Gastrocnemius medialis (tissue), 4 donors: ENCODE data around the gene APLP2. TPM values are rescaled to one million over a fixed set of nuclear protein-coding genes. Genes with fewer than 3 reads are reported as not detected.

ENCODE experiments used
- ATAC-seq, 2 donors: fragments of 150-250 bp; one replicate each; pipeline ENCODE4 v1.9.1; 2016
- DNase-seq, 2 donors: peaks; one replicate each; pipeline ENCODE4 v3.0.0-alpha.2; 2019
- H3K27ac ChIP-seq, 4 donors: fragments of 200-600 bp; sonication (generic); 1 replicate in 1 of 4; 2 replicates in 3 of 4; pipeline ENCODE4 v1.5.1; 2016 to 2018; ENCODE audit warnings: mild to moderate bottlenecking in 2 of 4, moderate library complexity in 1 of 4
- H3K27me3 ChIP-seq, 3 donors: fragments of 200-600 bp; sonication (generic) in 2 of 3; 1 replicate in 1 of 3; 2 replicates in 2 of 3; pipeline versions ENCODE4 v1.5.1 to v1.6.0; 2016 to 2019; ENCODE audit warnings: mild to moderate bottlenecking in 1 of 3, moderate library complexity in 1 of 3
- H3K36me3 ChIP-seq, 2 donors: fragments of 200-600 bp; sonication (generic) in 1 of 2; one replicate each; pipeline ENCODE4 v1.5.1; 2017 to 2018
- H3K4me1 ChIP-seq, 2 donors: fragments of 200-600 bp; sonication (generic) in 1 of 2; one replicate each; pipeline ENCODE4 v1.5.1; 2016 to 2017; ENCODE audit warnings: mild to moderate bottlenecking in 2 of 2
- H3K4me3 ChIP-seq, 4 donors: fragments of 200-600 bp; sonication (generic) in 3 of 4; 1 replicate in 1 of 4; 2 replicates in 3 of 4; pipeline ENCODE4 v1.5.1; 2016 to 2019; ENCODE audit warnings: mild to moderate bottlenecking in 2 of 4
- H3K9me3 ChIP-seq, 3 donors: fragments of 200-600 bp; sonication (generic) in 2 of 3; 1 replicate in 1 of 3; 2 replicates in 2 of 3; pipeline ENCODE4 v1.5.1; 2016 to 2019
- CTCF ChIP-seq, 5 experiments: fragments of 450-650 bp in 3 of 5; fragments of 200-600 bp in 2 of 5; sonication (generic) in 2 of 5; IDR thresholded peaks in 4 of 5; conservative IDR thresholded peaks in 1 of 5; 1 replicate in 4 of 5; 2 replicates in 1 of 5; pipeline ENCODE4 v1.5.1; 2016 to 2019; ENCODE audit warnings: antibody characterized with exemption in 5 of 5, mild to moderate bottlenecking in 3 of 5, moderate library complexity in 3 of 5
- POLR2A ChIP-seq, 2 donors: fragments of 450-650 bp; IDR thresholded peaks; one replicate each; pipeline ENCODE4 v1.6.1; 2017; ENCODE audit warnings: antibody characterized with exemption in 2 of 2, mild to moderate bottlenecking in 2 of 2, moderate library complexity in 2 of 2
- in situ Hi-C, 4 donors: fragments of 200-750 bp; cut with MboI; loops; one replicate each; pipeline versions ENCODE4 v1.15.0 to v1.8.0; 2017; ENCODE audit warnings: low sequenced_read_pairs in 4 of 4
- intact Hi-C: fragments of 100-400 bp; cut with DNase I; formaldehyde crosslinking; loops from one replicate; pipeline ENCODE4 v1.15.1; 2023; ENCODE audit warnings: low total_unique reads
- total RNA-seq, 4 donors: library from RNA; depleted of rRNA; stranded (reverse); fragments of >200 nt; gene quantifications; one replicate each; pipeline versions ENCODE4 v1.1.0 to v1.2.3, GENCODE V29; 2016

Gene APLP2
- total RNA-seq, 4 donors from 2014 or later, result 80.4 to 110 (median 82.1) TPM

- peak overlapping the region in 2 of 4 donors; percentile 22 to 31 for H3K27ac ChIP-seq
- no peak overlapping the region for H3K4me3 ChIP-seq
- no peak for TF ChIP-seq CTCF (IDR thresholded peaks at IDR 0.05 in 4 of 5, conservative IDR thresholded peaks at IDR 0.05 in 1 of 5)
- no peak for TF ChIP-seq POLR2A (IDR thresholded peaks at IDR 0.05)
- DNase-seq (peak; percentile 19 to 33), ATAC-seq (peak; percentile 65 to 72)
- intact Hi-C loops (no loop called here), in situ Hi-C loops (no loop called here)
- H3K4me1 ChIP-seq, result no peaks in the 10 kb centered on the region
- H3K36me3 ChIP-seq, result peaks cover 3 to 45% of the 10 kb centered on the region in 2 donors
- H3K9me3 ChIP-seq, result no peaks in the 10 kb centered on the region
- H3K27me3 ChIP-seq, result no peaks in the 10 kb centered on the region
Measured at GRCh38 chr11:130146796-130147195, 77.1 kb downstream of the APLP2 start.

DNA sequence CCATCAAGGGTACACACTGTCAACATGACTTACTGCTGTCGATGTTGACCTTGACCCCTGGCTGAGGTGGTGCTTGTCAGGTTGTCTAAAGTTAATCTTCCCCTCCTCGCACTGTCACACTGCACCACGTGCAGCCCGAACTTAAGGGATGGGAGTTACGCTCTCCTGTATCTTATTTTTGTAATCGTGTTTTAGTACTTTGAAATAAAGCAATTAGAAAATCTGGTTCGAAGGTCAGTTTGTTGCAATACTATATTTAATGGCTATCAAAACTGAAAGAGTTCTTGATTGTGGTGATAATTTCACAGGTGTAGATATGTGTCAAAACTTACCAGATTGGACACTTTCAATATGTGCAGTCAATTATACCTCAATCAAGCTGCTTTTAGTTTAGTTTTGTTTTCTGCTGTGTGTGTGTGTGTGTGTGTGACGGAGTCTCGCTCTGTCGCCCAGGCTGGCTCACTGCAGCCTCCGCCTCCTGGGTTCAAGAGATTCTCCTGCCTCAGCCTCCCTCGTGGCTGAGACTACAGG lies 79.2 kb downstream of the APLP2 start:
- no peak overlapping the region for H3K4me3 ChIP-seq
- no peak overlapping the region for H3K27ac ChIP-seq
- ATAC-seq, result no peak
- H3K9me3 ChIP-seq, result no peaks in the 10 kb centered on the region
- DNase-seq, result no peak
- TF ChIP-seq CTCF (IDR thresholded peaks at IDR 0.05 in 4 of 5, conservative IDR thresholded peaks at IDR 0.05 in 1 of 5) (no peak), POLR2A (IDR thresholded peaks at IDR 0.05) (no peak)
- intact Hi-C loops (no loop called here), in situ Hi-C loops (no loop called here)
- no peaks in the 10 kb centered on the region for H3K27me3 ChIP-seq
- no peaks in the 10 kb centered on the region for H3K4me1 ChIP-seq
- H3K36me3 ChIP-seq, result peaks cover 0 to 24% of the 10 kb centered on the region in 2 donors

- no peaks in the 10 kb centered on the region for H3K9me3 ChIP-seq
- no peak for DNase-seq
- ATAC-seq, result no peak
- H3K27ac ChIP-seq, result no peak overlapping the region
- in situ Hi-C loops (no loop called here), intact Hi-C loops (no loop called here)
- no peaks in the 10 kb centered on the region for H3K27me3 ChIP-seq
- no peak overlapping the region for H3K4me3 ChIP-seq
- H3K4me1 ChIP-seq, result no peaks in the 10 kb centered on the region
- H3K36me3 ChIP-seq, result peaks cover 0 to 6% of the 10 kb centered on the region in 2 donors
- TF ChIP-seq POLR2A (IDR thresholded peaks at IDR 0.05), result no peak
Measured at GRCh38 chr11:130150790-130151189, 81.1 kb downstream of the APLP2 start.

GRCh38 chr11:130151196-130151595 lies 81.5 kb downstream of the APLP2 start:
- Histone ChIP-seq H3K27ac (no peak overlapping the region), H3K36me3 (peaks cover 0 to 5% of the 10 kb centered on the region in 2 donors), H3K9me3 (no peaks in the 10 kb centered on the region), H3K27me3 (no peaks in the 10 kb centered on the region), H3K4me1 (no peaks in the 10 kb centered on the region), H3K4me3 (no peak overlapping the region)
- DNase-seq, result no peak
- ATAC-seq, result no peak
- in situ Hi-C loops, result no loop called here
- no peak for TF ChIP-seq CTCF (IDR thresholded peaks at IDR 0.05 in 4 of 5, conservative IDR thresholded peaks at IDR 0.05 in 1 of 5)
- no peak for TF ChIP-seq POLR2A (IDR thresholded peaks at IDR 0.05)
- intact Hi-C loops, result no loop called here

DNA sequence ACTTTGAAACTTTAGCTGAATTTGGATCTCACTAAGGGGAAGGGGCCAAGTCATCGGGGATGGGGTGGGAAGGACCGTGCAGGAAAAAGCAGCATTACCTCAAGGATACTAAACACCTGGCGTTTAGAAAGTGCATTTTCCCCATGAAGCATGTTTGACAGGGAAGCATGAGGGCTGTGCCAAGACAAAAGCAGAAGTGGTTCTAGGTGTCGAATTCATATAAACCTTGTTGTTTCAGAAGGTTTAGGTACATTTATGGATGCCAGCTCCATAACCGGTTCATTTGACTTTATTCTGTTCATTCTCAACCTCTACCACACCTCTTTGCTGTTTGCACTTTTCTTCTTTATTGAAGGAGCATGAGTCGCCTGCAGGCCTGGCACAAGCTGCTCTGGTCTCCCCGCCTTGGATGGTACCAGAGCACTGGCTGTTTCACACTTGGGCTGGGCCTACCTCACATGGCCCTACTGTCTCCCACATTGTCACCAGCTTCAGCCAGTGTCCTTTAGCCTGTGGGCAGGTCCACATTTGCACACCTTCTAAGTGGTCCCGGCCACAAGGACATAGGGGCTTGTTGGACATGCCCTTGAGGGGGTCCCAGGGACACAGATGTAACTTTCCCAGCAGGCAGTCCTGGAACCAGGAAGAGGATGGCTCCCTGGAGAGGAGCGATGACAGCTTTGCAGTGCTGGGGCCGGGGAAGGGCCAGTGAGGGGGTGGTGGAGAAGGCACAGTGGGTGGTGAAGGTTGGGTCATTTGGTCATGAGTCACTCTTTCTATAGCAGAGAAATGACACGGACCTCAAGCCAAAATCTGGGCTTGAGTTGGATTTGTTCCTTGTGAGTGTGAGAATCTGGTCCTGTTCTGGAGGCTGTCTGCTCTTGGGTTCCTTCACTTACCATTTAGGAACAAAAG lies 86.7 kb downstream of the APLP2 start:
- Histone ChIP-seq H3K4me3 (no peak overlapping the region), H3K36me3 (no peaks in the 10 kb centered on the region), H3K9me3 (no peaks in the 10 kb centered on the region), H3K27me3 (peaks cover 19 to 26% (median 25%) of the 10 kb centered on the region in 3 donors), H3K4me1 (peaks cover 0 to 3% of the 10 kb centered on the region in 2 donors), H3K27ac (no peak overlapping the region)
- intact Hi-C loops (no loop called here), in situ Hi-C loops (no loop called here)
- no peak for DNase-seq
- no peak for TF ChIP-seq POLR2A (IDR thresholded peaks at IDR 0.05)
- TF ChIP-seq CTCF (IDR thresholded peaks at IDR 0.05 in 4 of 5, conservative IDR thresholded peaks at IDR 0.05 in 1 of 5), result no peak
- ATAC-seq, result no peak
